ENCODE results near the gene MACF1. TPM values are rescaled to one million over a fixed set of nuclear protein-coding genes. Genes with fewer than 3 reads are reported as not detected.
"Not testable (repeated sequence)": the region's sequence is repeated elsewhere in the genome, so short reads cannot be mapped to it uniquely, and the experiment has no call there.

Gene MACF1
- total RNA-seq, 2 donors from 2014 or later = 169 to 292 TPM

DNA sequence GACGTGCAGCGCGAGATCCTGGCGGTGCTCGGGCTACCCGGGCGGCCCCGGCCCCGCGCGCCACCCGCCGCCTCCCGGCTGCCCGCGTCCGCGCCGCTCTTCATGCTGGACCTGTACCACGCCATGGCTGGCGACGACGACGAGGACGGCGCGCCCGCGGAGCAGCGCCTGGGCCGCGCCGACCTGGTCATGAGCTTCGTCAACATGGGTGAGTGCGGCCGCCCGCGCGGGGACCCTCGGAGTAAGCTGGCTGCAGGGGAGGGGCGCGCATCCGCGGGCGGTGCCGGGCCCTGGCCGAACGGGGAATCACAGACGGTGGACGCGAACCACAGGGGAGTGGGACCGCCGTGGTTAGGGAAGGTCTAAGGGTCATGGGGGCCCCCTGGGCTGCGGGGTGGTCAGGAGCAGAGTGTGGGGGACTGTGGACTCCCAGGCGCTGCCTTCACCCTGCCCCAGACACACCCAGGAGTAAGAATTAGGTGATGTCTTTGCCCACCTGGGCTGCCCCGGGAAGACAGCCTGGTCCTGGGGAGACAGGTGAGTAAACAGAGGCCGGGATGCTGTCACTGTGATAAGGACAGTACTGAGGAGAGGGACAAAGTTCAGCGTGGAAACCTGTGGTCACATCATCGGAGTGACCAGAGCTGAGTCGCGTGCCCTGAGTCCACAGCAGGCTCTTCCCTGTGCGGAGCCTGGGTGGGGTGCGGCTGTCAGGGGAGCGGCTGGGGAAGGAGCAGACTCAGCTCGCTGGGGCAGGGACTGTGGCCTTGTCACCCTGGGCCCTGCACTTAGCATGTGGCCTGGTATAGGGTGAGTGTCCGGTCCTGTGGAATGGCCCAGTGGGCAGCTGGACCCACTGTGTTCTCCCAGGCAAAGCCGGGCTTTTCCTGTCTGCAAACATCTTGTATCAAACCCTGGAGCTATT, 287.9 kb downstream of the MACF1 start:
- H3K9me3 Mint-ChIP-seq; H3K36me3 Mint-ChIP-seq (ENCODE audit: insufficient read depth in 2 of 2); DNase-seq; H3K4me1 Mint-ChIP-seq (ENCODE audit: low read depth); H3K27ac Mint-ChIP-seq: not testable (repeated sequence)
- ATAC-seq (replicated peaks in 1 of 2) = peak in 1 of 2 donors; percentile 11
- Mint-ChIP-seq H3K4me3 (peak overlapping the region; percentile 60 to 70), H3K27me3 (ENCODE audit: low read depth) (peaks cover 40% of the 10 kb centered on the region)

DNA sequence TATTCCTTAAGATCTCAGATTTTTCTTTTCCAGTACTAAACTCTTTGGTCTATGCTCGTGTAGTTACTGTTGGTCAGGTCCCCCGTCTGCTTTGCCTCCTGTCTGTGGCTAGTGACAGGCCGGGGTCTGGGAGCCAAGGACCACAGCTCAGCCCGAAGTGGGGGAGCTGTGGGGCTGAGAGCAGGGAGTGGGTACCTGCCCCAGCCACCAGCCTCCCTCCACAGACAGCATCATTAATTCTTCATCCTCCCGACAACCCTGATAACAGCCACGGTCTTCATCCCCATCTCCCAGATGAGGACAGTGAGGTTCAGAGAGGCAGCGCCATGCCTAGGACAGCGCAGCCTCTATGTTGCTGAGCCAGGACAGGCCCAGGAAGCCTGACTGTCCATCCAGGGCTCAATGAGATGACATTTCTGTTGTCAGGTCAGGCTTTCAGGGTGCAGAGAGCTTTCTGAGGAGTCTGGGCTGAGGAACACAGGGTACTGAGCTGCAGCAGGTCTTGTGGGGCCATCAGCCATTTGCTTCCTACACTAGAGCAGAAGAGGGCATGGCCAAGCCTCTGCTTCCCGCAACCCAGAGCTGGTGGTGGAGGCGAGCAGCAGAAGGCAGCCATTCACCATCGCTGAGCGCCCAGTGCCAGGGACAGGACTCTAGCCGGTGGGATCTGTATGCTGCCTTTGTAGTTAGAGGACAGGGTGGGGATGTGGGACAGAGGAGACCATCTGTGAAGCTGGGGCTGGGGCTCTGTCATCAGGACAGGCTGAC, 288.7 kb downstream of the MACF1 start:
- DNase-seq; ATAC-seq (replicated peaks in 1 of 2); H3K4me1 Mint-ChIP-seq (ENCODE audit: low read depth); H3K27ac Mint-ChIP-seq; H3K9me3 Mint-ChIP-seq; H3K36me3 Mint-ChIP-seq (ENCODE audit: insufficient read depth in 2 of 2): not testable (repeated sequence)
- Mint-ChIP-seq H3K4me3 (peak overlapping the region; percentile 60 to 64), H3K27me3 (ENCODE audit: low read depth) (peaks cover 43% of the 10 kb centered on the region)

DNA sequence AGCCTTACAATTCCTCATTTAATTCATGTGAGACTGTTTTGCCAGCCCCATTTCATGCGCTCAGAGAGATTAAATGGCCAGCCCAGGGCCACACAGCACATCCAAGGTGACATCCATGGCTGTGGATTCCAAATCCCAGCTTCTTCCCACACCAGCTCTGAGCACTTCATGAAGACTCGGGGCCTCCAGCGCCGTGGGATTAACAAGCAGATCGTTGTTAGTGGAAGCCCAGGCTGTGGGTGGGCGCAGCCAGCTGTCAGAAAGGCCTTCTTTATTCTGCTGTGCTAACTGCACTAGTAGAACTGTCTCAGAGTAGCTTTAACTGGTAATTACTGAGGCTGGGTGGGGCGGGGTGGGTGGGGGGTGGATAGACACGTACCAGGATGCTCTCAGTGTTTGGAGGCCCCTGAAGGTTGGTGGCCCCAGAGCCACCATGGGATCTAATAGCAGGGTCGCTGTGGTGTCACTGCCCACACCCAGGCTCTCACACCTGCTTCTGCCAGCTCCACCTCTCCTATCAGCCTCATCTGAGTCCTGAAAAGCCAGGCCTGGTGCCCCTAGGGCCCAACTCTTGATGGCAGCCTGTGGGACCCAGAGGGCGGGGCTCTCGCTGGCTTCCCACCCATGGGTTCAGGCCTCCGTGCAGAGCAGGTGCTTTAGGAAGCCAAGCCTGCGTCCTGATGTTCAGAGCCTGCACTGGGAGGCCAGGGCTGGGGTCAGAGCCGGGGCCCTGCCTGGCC, 290.3 kb downstream of the MACF1 start:
- Mint-ChIP-seq H3K36me3 (ENCODE audit: insufficient read depth in 2 of 2) (no peaks in the 10 kb centered on the region), H3K9me3 (no peaks in the 10 kb centered on the region), H3K4me1 (ENCODE audit: low read depth) (peaks cover 7% of the 10 kb centered on the region), H3K4me3 (no peak overlapping the region), H3K27ac (no peak overlapping the region), H3K27me3 (ENCODE audit: low read depth) (peaks cover 43% of the 10 kb centered on the region)
- ATAC-seq (replicated peaks in 1 of 2) = no peak
- DNase-seq = no peak

DNA sequence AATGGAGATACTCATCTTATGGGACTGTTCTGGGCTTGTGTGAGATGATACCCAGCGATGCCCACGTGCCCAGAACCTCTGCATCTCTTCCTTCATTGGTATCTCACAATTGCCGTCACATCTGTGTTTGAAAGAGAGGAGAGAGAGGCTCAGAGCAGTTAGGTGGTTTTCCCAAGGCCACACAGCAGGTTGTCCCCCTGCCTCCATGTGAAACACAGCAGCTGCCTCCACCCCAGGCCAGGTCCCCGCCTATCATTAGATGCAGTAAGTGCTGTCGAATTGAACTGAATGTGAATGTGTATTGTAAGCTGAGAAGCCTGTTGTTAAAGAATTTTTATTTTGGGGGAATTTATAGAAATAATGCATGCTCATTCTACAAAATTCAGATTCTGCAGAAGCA, 292.0 kb downstream of the MACF1 start:
- not testable (repeated sequence) for H3K4me3 Mint-ChIP-seq; H3K9me3 Mint-ChIP-seq; H3K27ac Mint-ChIP-seq; DNase-seq; H3K36me3 Mint-ChIP-seq (ENCODE audit: insufficient read depth in 2 of 2); H3K4me1 Mint-ChIP-seq (ENCODE audit: low read depth); ATAC-seq (replicated peaks in 1 of 2)
- peaks cover 34% of the 10 kb centered on the region for H3K27me3 Mint-ChIP-seq (ENCODE audit: low read depth)

DNA sequence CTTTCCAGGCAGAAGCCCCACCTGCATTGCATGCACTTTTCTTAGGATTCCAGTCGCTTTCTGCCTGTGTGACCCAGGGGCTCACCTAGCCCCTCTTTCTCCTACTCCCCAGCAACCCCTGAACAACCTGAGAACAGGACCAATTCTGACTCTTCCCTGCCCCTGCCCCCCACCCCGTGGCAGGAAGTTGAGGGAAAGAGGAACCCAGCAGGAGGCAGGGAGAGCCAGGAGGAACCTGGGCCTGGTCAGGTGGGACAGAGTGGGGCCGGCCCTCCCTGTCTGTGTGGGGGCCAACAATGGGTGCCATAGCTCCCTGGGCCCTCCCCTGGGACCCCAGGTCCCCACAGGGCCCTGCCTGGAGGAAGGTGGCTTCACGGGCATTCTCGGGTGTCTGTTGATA, 293.1 kb downstream of the MACF1 start:
- Mint-ChIP-seq H3K36me3 (ENCODE audit: insufficient read depth in 2 of 2) (no peaks in the 10 kb centered on the region), H3K4me3 (no peak overlapping the region), H3K4me1 (ENCODE audit: low read depth) (peaks cover 3% of the 10 kb centered on the region), H3K27me3 (ENCODE audit: low read depth) (peaks cover 29% of the 10 kb centered on the region), H3K9me3 (no peaks in the 10 kb centered on the region), H3K27ac (no peak overlapping the region)
- ATAC-seq (replicated peaks in 1 of 2) (no peak), DNase-seq (no peak)

DNA sequence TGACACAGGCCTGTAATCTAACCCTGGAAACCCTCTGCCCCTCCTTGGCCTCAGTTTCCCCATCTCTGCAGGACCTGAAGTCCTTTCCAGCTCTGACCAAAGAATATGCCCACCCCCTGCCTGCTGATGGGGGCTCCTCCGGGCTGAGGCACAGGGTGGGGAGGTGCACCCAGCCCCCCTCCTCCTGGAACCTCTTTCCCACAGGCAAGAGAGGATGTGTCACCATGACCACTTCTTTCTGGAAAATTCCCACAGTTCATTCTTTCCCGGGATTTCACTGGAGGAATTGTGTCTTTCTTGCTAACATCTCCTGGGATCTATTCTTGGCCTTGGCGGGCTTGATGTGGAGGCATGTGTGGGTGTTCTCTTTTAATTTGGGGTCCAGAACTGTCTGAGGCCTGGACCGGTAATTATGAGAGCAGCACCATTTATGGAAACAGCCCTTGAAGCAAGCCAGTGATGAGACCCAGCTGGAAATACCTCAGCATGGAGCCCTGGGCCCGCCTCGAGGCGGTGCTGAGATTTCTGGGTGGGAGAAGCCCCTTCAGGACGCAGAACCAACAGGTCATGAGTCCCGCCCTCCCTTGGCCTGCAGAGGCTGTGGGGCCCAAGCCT, 293.7 kb downstream of the MACF1 start:
- not testable (repeated sequence) for H3K4me1 Mint-ChIP-seq (ENCODE audit: low read depth); H3K9me3 Mint-ChIP-seq; DNase-seq; ATAC-seq (replicated peaks in 1 of 2); H3K4me3 Mint-ChIP-seq; H3K27ac Mint-ChIP-seq; H3K36me3 Mint-ChIP-seq (ENCODE audit: insufficient read depth in 2 of 2)
- H3K27me3 Mint-ChIP-seq (ENCODE audit: low read depth) = peaks cover 23% of the 10 kb centered on the region

DNA sequence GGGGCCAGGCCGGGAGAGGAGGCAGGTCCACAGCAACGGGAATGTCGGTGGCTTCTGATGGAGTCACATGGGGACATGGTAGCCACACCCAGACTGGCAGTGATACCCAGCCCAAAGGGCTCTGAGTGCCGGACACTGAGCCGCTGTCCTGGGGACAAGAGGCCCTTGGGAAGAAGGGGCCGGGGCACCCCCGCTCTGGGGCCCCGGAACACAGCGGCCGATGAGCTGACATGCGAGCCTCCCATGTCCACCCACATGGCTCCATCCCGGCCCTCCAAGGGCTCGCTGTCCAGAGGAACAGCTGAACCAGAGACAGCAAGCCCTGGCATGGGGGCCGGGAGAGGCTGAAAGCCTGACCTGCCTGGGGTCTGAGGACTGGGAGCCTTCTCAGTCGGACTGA, 294.3 kb downstream of the MACF1 start:
- not testable (repeated sequence) for H3K27ac Mint-ChIP-seq; H3K9me3 Mint-ChIP-seq; H3K4me3 Mint-ChIP-seq; H3K4me1 Mint-ChIP-seq (ENCODE audit: low read depth); ATAC-seq (replicated peaks in 1 of 2); H3K36me3 Mint-ChIP-seq (ENCODE audit: insufficient read depth in 2 of 2); DNase-seq
- peaks cover 17% of the 10 kb centered on the region for H3K27me3 Mint-ChIP-seq (ENCODE audit: low read depth)

DNA sequence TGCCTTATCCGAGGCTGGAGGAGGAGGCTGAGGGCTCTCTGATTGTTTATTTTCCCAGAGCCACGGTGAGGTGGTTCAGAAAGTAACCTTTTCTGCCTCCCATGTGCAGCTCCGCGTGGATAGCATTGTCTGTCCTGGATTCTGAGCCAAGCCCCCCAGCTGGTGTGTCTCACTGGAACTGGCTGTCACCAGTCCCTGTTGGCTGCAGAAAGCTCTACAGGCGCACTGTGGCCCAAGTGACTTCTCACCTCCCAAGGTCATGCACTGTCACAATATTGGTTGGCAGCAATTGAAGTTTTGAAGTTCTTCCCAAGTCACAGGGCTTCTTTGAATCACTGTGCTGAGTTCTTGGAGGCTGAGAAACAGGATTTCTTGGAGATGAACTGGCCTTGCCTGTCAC, 295.2 kb downstream of the MACF1 start:
- H3K36me3 Mint-ChIP-seq (ENCODE audit: insufficient read depth in 2 of 2) = no peaks in the 10 kb centered on the region
- no peak overlapping the region for H3K27ac Mint-ChIP-seq
- no peaks in the 10 kb centered on the region for H3K9me3 Mint-ChIP-seq
- ATAC-seq (replicated peaks in 1 of 2) (no peak), DNase-seq (no peak)
- H3K4me1 Mint-ChIP-seq (ENCODE audit: low read depth) = no peaks in the 10 kb centered on the region
- H3K4me3 Mint-ChIP-seq = no peak overlapping the region
- peaks cover 8% of the 10 kb centered on the region for H3K27me3 Mint-ChIP-seq (ENCODE audit: low read depth)

DNA sequence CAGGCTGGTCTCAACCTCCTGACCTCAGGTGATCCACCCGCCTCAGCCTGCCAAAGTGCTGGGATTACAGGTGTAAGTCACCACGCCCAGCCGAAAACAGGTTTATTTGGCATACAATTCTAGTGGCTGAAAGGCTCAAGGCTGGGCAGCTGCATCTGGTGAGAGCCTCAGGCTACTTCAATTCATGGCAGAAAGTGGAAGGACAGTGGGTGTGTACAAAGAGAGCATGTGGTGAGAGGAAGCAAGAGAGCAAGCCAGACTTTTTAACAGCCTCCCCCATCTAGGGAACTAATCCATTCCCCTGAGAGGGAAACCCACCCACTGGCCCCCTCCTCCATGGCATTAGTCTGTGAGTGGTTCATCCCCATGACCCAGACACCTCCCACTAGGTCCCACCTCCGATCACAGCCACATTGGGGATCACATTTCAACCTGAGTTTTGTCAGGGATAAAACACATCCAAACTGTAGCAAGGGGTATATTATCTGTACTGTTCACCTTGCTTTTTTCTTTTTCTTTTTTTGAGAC, 296.4 kb downstream of the MACF1 start:
- Mint-ChIP-seq H3K36me3 (ENCODE audit: insufficient read depth in 2 of 2) (no peaks in the 10 kb centered on the region), H3K4me3 (no peak overlapping the region), H3K9me3 (no peaks in the 10 kb centered on the region), H3K4me1 (ENCODE audit: low read depth) (no peaks in the 10 kb centered on the region), H3K27me3 (ENCODE audit: low read depth) (peaks cover 8% of the 10 kb centered on the region), H3K27ac (no peak overlapping the region)
- ATAC-seq (replicated peaks in 1 of 2) (no peak), DNase-seq (no peak)

DNA sequence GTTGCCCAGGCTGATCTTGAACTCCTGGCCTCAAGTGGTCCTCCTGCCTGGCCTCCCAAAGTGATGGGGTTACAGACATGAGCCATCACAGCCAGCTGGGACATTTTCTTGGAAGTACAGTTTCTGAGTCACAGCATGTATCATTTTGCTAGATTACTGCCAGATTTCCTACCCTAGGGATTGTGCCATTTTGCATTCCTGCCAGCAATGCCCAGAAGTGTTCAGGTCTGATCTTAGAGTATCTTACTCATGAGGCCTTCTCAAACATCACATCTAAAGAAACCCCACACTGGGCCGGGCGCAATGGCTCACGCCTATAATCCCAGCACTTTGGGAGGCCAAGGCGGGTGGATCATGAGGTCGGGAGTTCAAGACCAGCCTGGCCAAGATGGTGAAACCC, 297.2 kb downstream of the MACF1 start:
- Mint-ChIP-seq H3K27ac (no peak overlapping the region), H3K36me3 (ENCODE audit: insufficient read depth in 2 of 2) (no peaks in the 10 kb centered on the region), H3K27me3 (ENCODE audit: low read depth) (peaks cover 11% of the 10 kb centered on the region), H3K9me3 (no peaks in the 10 kb centered on the region), H3K4me1 (ENCODE audit: low read depth) (no peaks in the 10 kb centered on the region), H3K4me3 (no peak overlapping the region)
- ATAC-seq (replicated peaks in 1 of 2) = no peak
- no peak for DNase-seq

DNA sequence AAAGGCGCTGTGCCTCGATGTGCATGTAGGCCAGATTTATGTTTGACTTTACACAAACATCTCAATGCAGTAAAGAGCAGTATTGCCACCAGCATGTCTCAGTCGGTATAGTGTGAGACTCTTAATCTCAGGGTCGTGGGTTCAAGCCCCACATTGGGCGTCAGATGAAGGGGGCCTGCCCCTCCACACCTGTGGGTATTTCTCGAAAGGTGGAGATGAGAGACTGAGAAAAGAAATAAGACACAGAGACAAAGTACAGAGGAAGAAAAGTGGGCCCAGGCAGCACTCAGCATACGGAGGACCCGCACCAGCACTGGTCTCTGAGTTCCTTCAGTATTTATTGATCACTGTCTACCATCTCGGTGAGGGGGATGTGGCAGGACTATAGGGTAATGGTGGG, 299.9 kb downstream of the MACF1 start:
- not testable (repeated sequence) for H3K4me1 Mint-ChIP-seq (ENCODE audit: low read depth); H3K27ac Mint-ChIP-seq; DNase-seq; H3K36me3 Mint-ChIP-seq (ENCODE audit: insufficient read depth in 2 of 2); ATAC-seq (replicated peaks in 1 of 2); H3K4me3 Mint-ChIP-seq; H3K27me3 Mint-ChIP-seq (ENCODE audit: low read depth); H3K9me3 Mint-ChIP-seq

DNA sequence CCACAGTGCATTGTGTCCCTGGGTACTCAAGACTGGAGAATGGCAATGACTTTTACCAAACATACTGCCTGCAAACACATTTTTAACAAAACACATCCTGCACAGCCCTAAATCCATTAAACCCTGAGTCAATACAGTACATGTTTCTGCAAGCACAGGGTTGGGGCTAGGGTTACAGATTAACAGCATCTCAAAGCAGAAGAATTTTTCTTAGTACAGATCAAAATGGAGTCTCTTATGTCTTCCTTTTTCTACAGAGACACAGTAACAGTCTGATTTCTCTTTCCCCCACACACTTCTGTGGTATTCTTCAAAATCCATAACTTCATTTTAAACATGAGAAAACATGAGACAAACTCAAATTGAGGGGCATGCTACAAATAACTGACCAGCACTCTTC, 300.8 kb downstream of the MACF1 start:
- H3K27ac Mint-ChIP-seq = no peak overlapping the region
- H3K36me3 Mint-ChIP-seq (ENCODE audit: insufficient read depth in 2 of 2) = no peaks in the 10 kb centered on the region
- H3K9me3 Mint-ChIP-seq = no peaks in the 10 kb centered on the region
- peaks cover 9% of the 10 kb centered on the region for H3K27me3 Mint-ChIP-seq (ENCODE audit: low read depth)
- ATAC-seq (replicated peaks in 1 of 2) (no peak), DNase-seq (no peak)
- peaks cover 10% of the 10 kb centered on the region for H3K4me1 Mint-ChIP-seq (ENCODE audit: low read depth)
- H3K4me3 Mint-ChIP-seq = no peak overlapping the region
